OCI-LY1 (cell line): Measurements from ENCODE around the gene HMCN2.

ENCODE experiments used
- H2AFZ ChIP-seq: fragments of 200-600 bp; sonication (generic), shearing (Covaris generic); 2 replicates; pipeline ENCODE4 v1.6.0; 2014; ENCODE audit warnings: antibody characterized with exemption, mild to moderate bottlenecking, low read length
- H3F3A ChIP-seq: fragments of 200-600 bp; sonication (generic), shearing (Covaris generic); 2 replicates; pipeline ENCODE4 v1.6.0; 2014; ENCODE audit warnings: mild to moderate bottlenecking, antibody characterized with exemption, low read length, moderate library complexity; ENCODE audit not compliant: insufficient read depth
- H3K27ac ChIP-seq: fragments of 200-600 bp; sonication (generic); 2 replicates; pipeline ENCODE4 v1.5.1; 2014; ENCODE audit warnings: low read length, mixed run types, mild to moderate bottlenecking, low read depth; ENCODE audit not compliant: poor library complexity, severe bottlenecking
- H3K27me3 ChIP-seq: fragments of 200-600 bp; sonication (generic); 2 replicates; pipeline ENCODE4 v1.6.0; 2014; ENCODE audit warnings: antibody characterized with exemption, mild to moderate bottlenecking, low read length, moderate library complexity; ENCODE audit not compliant: insufficient read depth
- H3K36me3 ChIP-seq: fragments of 200-600 bp; sonication (generic); 2 replicates; pipeline ENCODE4 v1.6.1; 2014; ENCODE audit warnings: mild to moderate bottlenecking, antibody characterized with exemption, low read length, moderate library complexity, mixed read lengths; ENCODE audit not compliant: insufficient read depth
- H3K4me1 ChIP-seq: fragments of 200-600 bp; sonication (generic); 2 replicates; pipeline ENCODE4 v1.5.1; 2014; ENCODE audit warnings: mild to moderate bottlenecking, low read length, moderate library complexity; ENCODE audit not compliant: insufficient read depth, severe bottlenecking
- H3K4me2 ChIP-seq: fragments of 200-600 bp; sonication (generic), shearing (Covaris generic); 2 replicates; pipeline ENCODE4 v1.6.1; 2014; ENCODE audit warnings: low read length
- H3K4me3 ChIP-seq: fragments of 200-600 bp; sonication (generic); 2 replicates; pipeline ENCODE4 v1.5.1; 2014; ENCODE audit warnings: low read length, low read depth, mild to moderate bottlenecking, mixed read lengths; ENCODE audit not compliant: poor library complexity, severe bottlenecking
- H3K79me2 ChIP-seq: fragments of 200-600 bp; shearing (Covaris generic); 2 replicates; pipeline ENCODE4 v1.6.1; 2016; ENCODE audit warnings: mixed run types, low read length, mixed read lengths; ENCODE audit not compliant: insufficient read depth
- H3K9ac ChIP-seq: fragments of 200-600 bp; sonication (generic), shearing (Covaris generic); 2 replicates; pipeline ENCODE4 v1.6.1; 2014; ENCODE audit warnings: mild to moderate bottlenecking, low read length, mixed read lengths
- H3K9me2 ChIP-seq: fragments of 200-600 bp; sonication (generic), shearing (Covaris generic); 2 replicates; pipeline ENCODE4 v1.6.1; 2014; ENCODE audit warnings: low read depth, mild to moderate bottlenecking, low read length, mixed read lengths
- H3K9me3 ChIP-seq: fragments of 200-600 bp; shearing (Covaris generic); 2 replicates; pipeline ENCODE4 v1.6.1; 2014; ENCODE audit warnings: low read length, mixed read lengths
- H4K20me1 ChIP-seq: fragments of 200-600 bp; sonication (generic), shearing (Covaris generic); 2 replicates; pipeline ENCODE4 v1.6.0; 2016; ENCODE audit warnings: mild to moderate bottlenecking, low read length; ENCODE audit not compliant: insufficient read depth
- EZH2 ChIP-seq: fragments of 200-600 bp; sonication (generic), shearing (Covaris generic); IDR thresholded peaks from 2 replicates; pipeline ENCODE4 v1.8.0; 2017; ENCODE audit warnings: borderline replicate concordance, mixed run types, mild to moderate bottlenecking, antibody characterized with exemption, low read length, moderate library complexity, mixed read lengths
- TF ChIP-seq, protein P1 (sequence below): fragments of 200-600 bp; sonication (generic), shearing (Covaris generic); IDR thresholded peaks from 2 replicates; pipeline ENCODE4 v1.5.1; 2017; ENCODE audit warnings: mild to moderate bottlenecking, antibody characterized with exemption, low read length, moderate library complexity, mixed read lengths

The HMCN2 gene

DNA sequence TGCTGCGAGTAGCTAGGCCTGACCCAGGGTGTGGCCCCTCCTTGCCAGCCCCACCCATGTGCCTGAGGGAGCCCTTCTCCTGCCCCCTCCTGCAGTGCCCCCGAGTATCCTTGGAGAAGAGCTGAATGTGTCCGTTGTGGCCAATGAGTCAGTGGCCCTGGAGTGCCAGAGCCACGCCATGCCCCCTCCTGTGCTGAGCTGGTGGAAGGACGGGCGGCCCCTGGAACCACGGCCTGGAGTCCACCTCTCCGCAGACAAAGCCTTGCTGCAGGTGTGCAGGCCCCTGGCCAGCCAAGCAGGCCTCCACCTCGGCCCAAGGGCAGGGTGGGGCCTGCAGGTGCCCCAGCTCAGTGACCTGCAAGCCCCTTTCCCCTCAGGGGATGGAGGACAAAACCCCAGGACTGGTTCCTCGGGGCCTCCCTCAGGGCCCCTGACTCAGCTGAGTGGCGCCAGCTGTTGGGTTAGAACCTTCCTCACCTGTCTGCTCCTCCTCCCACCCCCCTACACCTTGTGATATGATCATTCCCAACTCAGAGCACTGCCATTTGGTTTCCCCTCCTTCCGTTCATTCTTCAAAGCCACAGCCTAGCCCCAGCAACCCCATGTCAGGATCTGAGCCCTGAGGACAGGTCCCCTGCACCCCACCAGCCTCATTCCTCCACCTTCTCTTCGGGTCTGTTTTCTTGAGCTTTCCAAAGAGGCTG is 99.2 kb downstream of the HMCN2 start:
- Histone ChIP-seq H3K27me3 (no peaks in the 10 kb centered on the region), H3K4me2 (no peak overlapping the region), H3K9me2 (no peaks in the 10 kb centered on the region), H3K79me2 (no peaks in the 10 kb centered on the region), H4K20me1 (no peaks in the 10 kb centered on the region), H3K4me3 (no peak overlapping the region), H3K4me1 (no peaks in the 10 kb centered on the region), H2AFZ (no peak overlapping the region), H3K9ac (no peak overlapping the region), H3K9me3 (no peaks in the 10 kb centered on the region), H3F3A (no peaks in the 10 kb centered on the region), H3K27ac (no peak overlapping the region), H3K36me3 (no peaks in the 10 kb centered on the region)
- TF ChIP-seq, protein P1, sequence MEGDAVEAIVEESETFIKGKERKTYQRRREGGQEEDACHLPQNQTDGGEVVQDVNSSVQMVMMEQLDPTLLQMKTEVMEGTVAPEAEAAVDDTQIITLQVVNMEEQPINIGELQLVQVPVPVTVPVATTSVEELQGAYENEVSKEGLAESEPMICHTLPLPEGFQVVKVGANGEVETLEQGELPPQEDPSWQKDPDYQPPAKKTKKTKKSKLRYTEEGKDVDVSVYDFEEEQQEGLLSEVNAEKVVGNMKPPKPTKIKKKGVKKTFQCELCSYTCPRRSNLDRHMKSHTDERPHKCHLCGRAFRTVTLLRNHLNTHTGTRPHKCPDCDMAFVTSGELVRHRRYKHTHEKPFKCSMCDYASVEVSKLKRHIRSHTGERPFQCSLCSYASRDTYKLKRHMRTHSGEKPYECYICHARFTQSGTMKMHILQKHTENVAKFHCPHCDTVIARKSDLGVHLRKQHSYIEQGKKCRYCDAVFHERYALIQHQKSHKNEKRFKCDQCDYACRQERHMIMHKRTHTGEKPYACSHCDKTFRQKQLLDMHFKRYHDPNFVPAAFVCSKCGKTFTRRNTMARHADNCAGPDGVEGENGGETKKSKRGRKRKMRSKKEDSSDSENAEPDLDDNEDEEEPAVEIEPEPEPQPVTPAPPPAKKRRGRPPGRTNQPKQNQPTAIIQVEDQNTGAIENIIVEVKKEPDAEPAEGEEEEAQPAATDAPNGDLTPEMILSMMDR = no peak
- no peak for TF ChIP-seq EZH2

DNA sequence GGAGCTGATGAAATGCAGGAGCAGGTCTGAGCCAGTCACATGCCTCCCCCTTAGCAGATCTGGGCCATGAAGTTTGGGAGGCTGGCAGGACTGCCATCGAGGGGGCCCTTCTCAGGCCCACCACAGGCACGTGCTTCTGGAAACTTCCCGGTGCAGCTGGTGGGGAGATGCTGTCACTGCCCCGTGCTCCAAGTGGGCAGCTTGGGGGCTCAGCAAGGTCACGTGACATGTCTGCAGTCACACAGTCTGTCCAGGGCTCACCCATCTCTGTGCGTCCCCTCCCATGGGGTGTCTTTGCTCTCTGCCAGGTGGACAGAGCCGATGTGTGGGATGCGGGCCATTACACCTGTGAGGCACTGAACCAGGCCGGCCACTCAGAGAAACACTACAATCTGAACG is 99.8 kb downstream of the HMCN2 start:
- H3F3A ChIP-seq = no peaks in the 10 kb centered on the region
- H3K79me2 ChIP-seq = no peaks in the 10 kb centered on the region
- H4K20me1 ChIP-seq = no peaks in the 10 kb centered on the region
- no peak overlapping the region for H3K9ac ChIP-seq
- H3K27ac ChIP-seq = no peak overlapping the region
- TF ChIP-seq EZH2 = no peak
- TF ChIP-seq, protein P1 = no peak
- H3K4me2 ChIP-seq = no peak overlapping the region
- no peak overlapping the region for H3K4me3 ChIP-seq
- H3K4me1 ChIP-seq = no peaks in the 10 kb centered on the region
- no peaks in the 10 kb centered on the region for H3K9me2 ChIP-seq
- H3K9me3 ChIP-seq = no peaks in the 10 kb centered on the region
- H3K36me3 ChIP-seq = no peaks in the 10 kb centered on the region
- no peak overlapping the region for H2AFZ ChIP-seq
- no peaks in the 10 kb centered on the region for H3K27me3 ChIP-seq

DNA sequence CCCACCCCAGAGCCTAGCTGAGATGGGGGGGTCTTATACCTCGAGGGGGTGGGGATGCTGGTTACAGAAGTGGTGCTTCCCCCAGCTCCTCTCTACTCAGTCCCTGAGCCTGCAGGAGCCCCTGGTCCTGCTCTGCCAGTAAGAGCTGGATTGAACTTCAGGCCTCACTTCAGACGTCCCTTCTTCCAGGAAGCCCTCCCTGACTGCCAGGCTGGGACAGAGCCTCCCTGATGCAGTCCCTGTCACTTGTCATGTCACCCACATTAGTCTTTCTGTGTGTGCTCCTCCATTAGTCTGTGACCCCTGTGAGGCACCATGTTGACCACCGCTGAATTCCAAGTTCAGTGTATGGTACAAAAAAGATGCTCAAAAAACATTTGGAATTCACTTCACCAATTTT is 100.5 kb downstream of the HMCN2 start:
- Histone ChIP-seq H3K9me2 (no peaks in the 10 kb centered on the region), H3K9me3 (no peaks in the 10 kb centered on the region), H4K20me1 (no peaks in the 10 kb centered on the region)

More for the DNA sequence above, 100.5 kb downstream of the HMCN2 start:
- Histone ChIP-seq H3K4me3 (no peak overlapping the region), H3F3A (no peaks in the 10 kb centered on the region), H3K79me2 (no peaks in the 10 kb centered on the region), H2AFZ (no peak overlapping the region), H3K4me2 (no peak overlapping the region), H3K9ac (no peak overlapping the region), H3K4me1 (no peaks in the 10 kb centered on the region), H3K36me3 (no peaks in the 10 kb centered on the region), H3K27ac (no peak overlapping the region), H3K27me3 (no peaks in the 10 kb centered on the region)
- TF ChIP-seq, protein P1 = no peak
